Ovary (tissue), 3 donors: ENCODE data around the gene INVS.

Source experiments
- CTCF ChIP-seq, 3 donors: fragments of 450-650 bp in 2 of 3; fragments of 200-600 bp in 1 of 3; IDR thresholded peaks; one replicate each; pipeline versions ENCODE4 v1.5.1 to v1.8.0; 2016 to 2022; ENCODE audit warnings: antibody characterized with exemption in 3 of 3, mild to moderate bottlenecking in 1 of 3
- POLR2A ChIP-seq: fragments of 450-650 bp; IDR thresholded peaks from one replicate; pipeline ENCODE4 v1.6.1; 2017; ENCODE audit warnings: antibody characterized with exemption, mild to moderate bottlenecking, moderate library complexity
- donor health status: DM: no; HTN: no; CAD: no.

DNA sequence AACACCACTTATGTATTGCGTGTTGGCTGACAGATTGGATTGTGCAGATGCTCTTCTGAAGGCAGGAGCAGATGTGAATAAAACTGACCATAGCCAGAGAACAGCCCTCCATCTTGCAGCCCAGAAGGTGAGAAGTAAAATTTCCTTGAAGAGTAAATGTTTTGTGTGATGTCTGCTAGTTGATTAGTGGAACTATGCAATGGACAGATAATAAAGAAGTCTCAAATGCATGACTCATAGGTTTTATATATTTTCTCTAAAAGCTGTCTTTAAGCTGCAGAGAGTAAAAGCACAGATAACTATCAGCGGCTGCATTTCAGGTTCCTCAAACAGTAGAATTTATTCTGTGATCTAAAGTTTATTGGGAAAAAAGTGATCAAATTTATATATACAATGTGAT, 27.4 kb downstream of the INVS start:
- TF ChIP-seq CTCF (IDR thresholded peaks at IDR 0.05) (no peak), POLR2A (no peak)
